HG03159 (cell line): ENCODE measurements around the gene ZBTB42.

ENCODE experiments used
- ATAC-seq: cut with Tn5 transposase; IDR thresholded peaks from one replicate; pipeline ENCODE4 v1.9.1; 2021; ENCODE audit warnings: mild to moderate bottlenecking, moderate library complexity; ENCODE audit not compliant: unreplicated experiment

Gene ZBTB42

DNA sequence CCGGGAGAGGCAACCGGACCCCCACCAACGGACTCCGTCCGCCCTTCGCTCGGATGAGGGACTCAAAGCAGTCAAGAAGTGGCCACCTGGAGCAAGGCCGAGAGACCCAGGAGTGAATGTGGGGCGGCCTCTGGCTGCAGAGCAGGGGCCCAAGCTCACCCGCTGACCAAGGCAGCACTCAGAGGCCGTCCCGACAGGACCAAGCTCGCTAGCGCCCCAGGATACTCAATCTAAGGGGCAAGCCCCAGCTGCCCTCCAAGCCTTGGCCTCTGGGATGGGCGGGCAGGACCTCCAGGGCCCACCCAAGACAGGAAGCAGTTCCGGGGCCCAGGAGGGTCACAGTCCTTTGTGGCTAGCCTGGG lies 6.3 kb upstream of the ZBTB42 start:
- peak; percentile 8 for ATAC-seq

DNA sequence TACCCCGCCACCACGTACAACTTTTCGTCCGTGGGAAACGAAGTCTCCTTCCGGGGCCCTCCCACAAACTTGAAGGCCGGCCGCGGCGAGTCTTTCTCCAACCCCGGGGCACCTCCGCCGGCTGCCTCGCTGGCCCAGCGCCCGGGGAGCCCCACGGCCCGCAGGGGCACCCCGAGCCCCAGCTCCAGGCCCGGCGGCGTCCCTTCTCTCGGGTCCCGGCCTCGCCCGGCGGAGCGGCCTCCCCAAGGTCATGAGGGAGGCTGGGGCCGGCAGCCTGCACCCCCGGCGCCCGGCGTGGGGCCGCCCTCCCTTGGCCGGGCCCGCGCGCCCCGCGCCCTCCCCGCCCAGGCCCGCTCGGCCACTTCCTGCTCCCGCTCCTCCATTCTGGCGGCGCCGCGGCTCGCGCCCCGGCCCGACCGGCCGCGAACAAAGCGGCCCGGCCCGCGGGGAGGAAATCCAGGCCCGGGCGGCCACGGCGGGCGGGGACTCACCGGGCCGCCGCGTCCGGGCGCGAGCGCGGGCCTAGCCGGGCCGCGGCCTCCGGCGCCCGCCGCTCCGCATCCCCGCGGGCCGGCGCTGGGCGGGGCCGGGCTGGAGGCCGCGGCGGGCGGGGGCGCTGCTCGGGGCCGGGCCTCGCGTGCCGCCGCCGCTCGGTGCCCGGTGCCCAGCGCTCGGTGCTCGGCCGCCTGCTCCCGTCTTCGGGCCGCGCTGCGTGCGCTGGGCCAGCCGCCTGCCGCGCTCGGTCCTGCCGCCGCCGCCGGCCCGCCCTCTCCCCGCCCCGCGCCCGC lies 5.7 kb upstream of the ZBTB42 start, which contains the start of gene AKT1:
Gene AKT1, minus strand, starts transcription at position 756 of the 788 bp plus-strand sequence. CDS start 3,105 bp downstream, outside the sequence.
- ATAC-seq = peak; percentile 44

DNA sequence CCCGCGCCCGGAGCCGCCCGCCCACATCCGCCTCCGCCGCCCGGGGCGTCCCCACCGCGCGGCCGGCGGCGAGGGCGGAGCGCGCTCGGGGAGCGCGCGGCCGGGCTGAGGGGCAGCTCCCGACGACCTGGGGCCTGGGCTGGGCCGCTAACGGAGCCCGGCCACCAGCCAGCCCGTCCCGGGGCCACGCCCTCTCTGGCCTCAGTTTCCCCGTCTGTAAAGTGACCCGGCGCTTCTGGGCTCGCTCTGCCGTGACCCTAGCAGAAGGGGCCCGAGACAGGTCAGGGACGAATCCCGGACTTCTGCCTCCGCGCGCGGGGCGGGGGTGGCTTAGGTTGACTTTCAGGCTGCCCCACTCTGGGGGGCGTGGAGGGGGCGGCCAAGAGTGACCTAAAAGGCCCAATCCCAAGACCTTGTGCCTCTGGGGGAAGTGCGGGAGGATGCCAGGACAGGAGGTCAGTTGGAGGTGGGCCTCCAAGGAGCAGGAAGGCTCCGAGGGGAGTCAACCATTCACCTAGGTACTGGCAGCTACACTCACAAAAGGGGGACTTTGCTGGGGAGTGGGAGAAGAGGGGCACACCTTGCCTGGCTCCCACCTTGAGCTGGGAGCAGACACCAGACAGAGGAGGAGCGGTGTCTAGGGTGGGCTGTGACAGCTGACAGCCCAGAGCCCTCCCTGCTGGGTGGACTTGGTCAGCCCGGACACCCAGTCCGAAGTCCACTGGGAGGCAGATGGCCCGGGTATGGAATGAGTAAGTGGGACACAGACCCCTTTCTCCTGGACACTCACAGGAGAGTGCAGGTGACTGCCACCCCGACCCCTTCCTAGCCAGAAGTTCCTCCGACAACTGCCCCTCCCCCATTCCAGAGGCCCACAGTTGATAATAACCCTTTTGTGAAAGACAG lies 4.9 kb upstream of the ZBTB42 start:
- no peak for ATAC-seq

DNA sequence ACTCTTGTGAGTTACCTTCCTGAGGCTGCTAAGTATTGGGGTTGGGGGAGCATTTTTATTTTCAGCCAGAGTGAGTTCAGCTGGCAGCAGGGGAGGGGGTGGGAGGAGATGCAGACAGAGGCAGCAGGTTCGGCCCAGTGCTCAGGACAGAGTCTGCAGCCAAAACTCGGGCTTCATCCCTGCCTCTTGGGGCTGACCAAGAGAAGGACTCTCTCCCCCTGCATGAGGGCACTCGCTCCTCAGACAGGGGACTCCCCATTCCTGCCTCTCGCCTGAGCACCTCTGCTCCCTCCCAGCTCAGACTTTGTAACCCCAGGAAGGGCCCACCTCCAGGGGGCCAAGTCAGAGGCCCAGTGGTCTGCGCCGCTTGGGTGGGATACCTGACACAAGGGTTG lies 4.2 kb upstream of the ZBTB42 start:
- ATAC-seq = no peak

DNA sequence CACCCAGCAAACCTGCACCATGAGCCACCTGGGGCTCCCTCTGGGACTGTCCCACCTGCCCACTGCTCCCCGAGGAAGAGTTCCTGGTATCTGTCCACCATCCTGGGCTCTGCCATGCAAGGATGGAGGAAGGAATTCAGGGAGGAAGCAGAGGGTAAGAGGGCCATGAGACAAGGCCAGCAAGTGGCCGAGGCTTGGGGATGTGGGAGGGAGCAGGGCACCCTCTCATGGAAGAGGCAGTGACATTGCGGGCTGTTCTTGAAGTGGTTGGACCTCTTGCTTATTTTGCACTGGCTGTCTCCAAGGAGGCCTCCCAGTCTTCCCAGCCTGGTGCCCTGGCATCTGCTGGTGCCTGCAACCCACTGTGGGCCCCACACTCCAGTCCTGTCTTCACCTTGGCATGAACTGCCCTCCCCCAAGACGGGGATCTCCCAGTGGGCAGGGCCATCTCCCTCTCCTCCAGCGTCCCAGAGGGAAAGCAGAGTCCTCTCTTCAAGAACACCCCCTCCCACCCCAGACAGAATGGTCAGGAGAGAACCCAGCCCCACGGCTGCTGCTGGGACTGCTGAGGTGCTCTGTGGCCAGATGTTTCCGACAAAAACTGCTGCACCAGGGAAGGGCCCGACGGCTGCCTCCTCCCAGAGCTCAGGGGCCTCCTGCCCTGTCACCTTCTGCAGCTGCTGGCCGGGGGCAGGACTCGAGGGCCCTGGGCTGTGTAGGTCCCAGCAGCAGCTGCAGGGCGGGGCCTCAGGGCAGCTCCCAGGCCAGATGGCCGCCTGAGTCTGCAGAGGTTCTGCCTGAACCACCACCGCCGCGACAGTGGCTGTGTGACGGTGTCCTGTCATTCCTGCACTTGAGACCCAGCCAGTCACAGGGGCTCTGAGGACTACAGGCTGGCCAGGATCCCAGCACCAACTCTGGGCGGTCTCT lies 3.5 kb upstream of the ZBTB42 start:
- no peak for ATAC-seq

DNA sequence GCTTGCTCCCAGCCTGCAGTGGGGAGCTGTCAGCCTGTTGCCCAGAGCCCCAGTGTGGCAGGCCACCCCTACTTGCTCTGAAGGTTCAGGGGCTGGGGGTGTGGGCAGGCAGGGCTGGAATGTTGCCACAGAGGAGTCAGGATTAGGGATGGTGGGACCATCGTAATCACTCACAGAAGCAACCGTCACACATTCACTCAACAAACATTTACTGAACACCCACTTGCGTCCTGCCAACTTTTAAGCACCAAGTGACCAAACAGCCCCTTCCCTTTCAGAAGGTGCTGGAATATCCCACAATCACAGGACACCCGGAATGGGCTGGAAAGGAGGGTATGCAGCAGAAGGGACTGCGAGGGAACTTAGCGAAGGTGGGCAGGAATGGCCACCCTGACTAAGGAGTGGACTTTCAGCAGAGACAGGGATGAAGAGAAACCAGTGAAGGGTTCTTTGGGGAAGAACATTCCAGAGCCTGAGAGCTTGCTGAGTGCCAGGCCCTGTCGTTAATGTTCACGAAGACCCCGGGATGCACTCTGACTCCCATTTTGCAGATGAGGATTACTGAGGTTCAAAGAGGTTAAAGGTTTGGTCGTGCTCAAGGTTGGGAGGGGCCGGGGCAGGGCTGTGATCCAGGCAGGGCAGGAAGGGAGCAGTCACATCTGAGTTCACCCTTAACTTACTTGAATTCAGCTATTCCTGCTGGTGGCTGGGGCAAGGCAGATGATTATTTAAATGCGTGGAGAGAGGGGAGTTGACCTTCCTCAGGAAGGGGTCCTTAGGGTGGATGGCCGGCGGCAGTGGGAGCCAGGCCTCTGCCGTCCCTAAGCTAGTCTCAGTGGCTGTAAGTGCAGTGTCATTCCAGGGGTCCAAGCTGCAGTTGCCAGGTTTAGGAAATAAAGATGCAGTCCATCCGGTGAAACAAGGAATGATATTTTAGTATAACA lies 2.3 kb upstream of the ZBTB42 start:
- no peak for ATAC-seq

DNA sequence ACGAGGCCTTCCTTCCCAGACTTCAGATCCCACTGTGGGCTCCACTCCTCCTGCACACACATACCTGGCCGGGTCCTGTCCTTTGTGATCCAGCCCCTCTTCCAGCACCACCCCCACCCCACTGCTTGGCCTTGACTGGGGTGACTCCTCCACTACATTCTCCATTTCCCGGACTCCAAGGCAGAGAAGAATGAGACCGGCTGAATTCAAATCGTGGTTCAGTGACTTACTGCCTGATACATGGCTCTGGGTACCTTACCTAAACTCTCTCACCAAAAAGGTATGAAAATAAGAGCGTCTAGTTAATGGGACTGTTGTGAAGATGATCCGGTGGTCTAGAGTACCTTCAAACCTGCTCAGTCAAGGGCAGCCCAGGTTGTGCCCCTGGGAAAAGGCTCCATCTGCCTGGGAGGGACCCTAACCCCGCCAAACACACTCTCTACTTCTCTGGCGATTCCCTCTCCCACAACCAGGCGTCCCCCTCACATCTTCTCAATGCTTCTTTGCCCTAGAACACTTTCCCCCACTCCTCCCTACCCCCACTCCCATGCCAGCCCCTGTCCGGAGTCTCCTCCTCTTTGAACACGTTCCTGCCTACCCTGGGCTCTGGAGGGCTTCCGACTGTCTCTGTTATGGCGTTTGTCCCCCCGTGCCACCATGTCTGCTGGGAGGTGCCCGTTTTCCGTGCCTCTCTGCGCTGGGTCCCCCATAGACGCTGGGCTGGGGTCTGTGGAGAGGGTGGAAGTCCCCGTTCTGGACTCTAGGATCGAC lies 1.5 kb upstream of the ZBTB42 start:
- ATAC-seq = no peak

DNA sequence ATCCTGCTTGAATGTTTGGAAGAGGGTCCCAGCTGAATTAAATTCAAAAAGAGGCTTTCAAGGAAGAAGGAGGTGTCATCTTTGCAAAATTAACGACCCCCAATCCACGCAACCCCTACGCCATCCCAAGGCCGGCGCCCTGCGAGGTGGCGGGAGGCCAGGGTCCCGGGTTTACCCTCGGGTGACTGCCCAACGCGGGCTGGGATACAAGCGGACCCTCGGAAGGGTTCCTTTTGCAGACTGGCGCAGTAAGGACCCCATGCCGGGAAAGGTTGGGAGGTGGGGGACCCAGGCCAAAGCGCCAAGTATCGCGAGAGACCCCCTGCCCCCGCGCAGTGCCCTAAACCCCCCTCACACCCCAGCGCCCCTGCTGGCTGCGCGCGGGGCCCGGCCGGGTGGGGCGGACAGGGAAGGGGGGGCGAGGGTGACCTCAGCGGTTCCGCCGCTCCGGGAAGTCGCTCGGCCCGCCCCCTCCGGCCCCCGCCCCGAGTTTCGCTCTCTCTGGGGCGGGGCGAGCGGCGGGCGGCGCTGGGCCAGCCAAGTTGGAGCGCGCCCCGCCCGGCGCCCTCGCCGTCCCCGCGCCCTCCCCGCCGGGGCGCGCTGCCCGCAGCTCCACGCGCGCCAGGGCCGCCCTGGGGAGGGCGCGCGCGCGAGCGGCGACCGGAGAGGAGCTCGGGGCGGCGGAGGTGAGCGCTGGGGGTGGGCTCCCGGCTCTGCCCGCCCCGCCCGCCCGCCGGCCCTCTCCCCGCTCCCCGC lies 708 bp upstream of the ZBTB42 start:
- ATAC-seq = peak; percentile 48

DNA sequence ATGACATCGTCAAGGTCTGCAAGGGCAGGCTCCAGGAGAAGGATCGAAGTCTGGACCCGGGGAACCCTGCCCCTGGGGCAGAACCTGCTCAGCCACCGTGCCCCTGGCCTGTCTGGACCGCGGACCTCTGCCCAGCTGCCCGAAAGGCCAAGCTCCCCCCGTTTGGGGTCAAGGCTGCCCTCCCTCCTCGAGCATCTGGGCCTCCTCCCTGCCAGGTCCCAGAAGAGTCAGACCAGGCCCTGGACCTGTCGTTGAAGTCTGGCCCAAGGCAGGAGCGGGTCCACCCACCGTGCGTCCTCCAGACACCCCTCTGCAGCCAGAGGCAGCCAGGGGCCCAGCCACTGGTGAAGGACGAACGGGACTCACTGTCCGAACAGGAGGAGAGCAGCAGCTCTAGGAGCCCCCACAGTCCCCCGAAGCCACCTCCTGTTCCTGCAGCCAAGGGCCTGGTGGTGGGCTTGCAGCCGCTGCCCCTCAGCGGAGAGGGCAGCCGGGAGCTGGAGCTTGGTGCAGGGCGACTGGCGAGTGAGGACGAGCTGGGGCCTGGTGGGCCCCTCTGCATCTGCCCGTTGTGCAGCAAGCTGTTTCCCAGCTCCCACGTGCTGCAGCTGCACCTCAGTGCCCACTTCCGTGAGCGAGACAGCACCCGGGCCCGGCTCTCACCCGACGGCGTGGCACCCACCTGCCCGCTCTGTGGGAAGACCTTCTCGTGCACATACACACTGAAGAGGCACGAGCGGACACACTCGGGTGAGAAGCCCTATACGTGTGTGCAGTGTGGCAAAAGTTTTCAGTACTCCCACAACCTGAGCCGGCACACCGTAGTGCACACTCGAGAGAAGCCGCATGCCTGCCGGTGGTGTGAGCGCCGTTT lies 856 bp downstream of the ZBTB42 start:
- no peak for ATAC-seq

DNA sequence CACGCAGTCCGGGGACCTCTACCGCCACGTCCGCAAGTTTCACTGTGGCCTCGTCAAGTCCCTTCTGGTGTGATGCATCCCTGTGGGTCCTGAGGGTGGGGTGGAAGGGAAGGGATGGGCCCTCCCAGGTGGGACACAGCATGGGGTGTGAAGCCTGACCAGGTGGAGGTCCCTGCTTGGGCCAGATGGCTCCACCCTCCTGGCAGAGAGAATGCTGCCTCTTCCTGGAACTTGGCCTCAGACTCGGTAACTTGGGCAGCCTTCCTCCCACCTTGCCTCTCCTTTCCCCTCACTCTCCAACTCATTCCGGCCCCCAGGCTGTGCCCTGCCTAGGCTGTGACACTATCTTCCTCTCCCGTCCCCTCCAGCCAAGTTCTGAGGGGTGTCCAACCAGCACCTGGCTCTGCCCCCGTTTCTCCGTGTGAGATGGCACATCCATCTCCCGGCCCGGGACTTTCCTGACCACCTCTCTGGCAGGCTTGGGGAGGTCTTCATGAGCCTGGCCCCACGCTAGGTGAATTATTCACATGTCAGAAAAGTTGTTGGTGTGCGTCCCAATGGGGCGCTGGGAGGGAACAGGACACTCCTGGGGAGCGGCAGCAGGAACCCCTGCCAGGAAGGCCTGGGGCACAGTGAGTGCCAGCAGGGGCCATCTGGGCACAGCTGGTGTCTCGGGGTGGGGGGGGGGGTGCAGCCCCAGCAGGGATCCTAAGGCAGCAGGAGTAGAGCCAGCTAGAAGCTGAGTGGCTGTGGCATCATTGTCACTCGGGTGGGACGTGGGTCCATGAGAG lies 1.7 kb downstream of the ZBTB42 start:
- ATAC-seq = no peak

DNA sequence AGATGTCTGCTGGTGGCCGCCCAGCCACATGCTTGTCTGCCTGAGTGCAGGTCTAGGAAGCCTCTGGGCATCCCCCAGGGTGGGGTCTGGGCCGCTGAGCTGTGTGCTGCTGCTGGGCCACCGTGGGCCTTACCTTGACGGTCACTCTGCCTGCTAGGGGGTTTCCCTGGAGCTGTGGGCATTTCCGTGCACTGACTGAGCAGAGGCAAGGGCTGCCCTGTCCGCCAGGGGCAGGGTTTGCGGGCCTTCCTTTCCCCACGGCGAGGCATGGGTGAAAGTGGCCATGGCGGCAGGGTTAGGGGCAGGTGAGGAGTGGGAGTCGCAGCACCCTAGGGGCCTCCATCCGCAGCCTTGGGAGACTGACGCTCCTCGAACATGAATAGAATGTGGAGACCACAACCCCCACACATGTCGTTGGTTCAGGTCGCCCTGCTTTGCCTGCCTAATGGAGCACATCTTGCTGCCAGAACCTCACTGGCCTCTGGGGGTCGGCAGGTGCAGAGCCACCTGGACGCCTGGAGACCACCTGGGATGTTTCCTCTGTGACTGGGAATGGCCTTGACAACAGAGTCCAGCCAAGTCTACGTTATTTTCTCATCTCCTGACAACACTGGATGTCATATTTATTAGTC lies 2.5 kb downstream of the ZBTB42 start:
- no peak for ATAC-seq

DNA sequence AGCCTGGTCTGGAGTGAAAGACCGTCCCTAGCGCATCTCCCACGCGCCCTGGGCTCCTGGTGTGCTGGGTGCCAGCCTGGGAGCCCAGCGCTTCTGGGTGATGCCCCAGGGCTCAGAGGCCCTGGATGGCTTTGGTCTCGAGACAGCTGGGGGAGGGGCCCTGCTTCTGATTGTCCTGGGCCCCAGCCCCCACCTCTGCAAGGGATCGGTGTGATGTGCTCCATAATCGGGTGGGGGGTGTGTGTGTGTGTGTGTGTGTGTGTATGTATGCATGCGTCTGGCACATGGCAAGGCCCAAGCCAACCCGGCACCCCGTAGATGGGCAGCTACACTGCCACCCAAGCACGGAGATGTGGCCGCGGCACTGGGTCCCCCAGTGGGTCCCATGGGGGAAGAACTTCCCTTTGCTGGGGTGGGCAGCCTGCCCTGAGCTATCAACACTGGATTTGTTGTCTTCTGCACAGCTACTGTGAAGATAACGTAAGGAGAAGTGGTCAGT lies 3.1 kb downstream of the ZBTB42 start:
- ATAC-seq = no peak

DNA sequence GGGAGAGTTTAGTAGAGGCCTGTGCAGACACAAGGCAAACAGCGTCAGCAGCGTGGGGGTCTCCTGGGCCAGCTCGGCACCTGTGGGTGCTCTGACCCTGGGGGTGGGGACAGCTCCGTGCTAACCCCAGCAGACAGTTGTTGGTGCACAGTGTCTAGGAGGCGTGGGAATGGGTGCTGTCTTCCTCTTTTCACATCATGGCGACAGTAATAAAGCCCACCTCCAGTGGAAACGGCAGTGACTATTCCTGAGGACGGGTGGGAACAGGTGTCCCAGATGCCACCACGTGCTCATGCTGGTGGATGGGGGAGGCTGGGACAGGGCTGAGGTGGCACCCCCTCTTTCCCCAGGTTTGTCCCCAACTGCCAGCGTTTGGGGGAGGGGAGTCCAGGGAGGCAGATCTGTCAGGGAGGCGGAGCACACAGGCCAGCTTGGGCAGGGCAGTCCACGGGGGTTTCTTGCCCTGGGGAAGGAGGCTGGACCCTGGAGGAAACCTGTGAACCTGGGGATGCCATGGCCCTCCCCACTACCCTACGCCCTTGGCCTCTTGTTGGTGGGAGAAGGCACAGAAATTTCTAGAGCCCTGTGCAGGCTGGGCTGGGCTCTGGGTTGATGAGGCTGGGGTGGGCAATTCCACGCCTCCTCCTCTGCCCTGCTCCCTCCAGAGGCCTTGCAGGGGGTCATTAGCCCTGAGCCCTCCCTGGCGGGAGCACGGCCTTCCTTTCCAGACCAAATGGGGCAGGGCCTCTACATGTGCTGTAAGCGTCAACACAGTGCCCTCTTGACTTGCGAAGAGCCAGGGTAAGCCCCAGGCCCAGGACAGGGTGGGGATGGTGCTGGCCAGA lies 3.8 kb downstream of the ZBTB42 start:
- ATAC-seq = no peak

DNA sequence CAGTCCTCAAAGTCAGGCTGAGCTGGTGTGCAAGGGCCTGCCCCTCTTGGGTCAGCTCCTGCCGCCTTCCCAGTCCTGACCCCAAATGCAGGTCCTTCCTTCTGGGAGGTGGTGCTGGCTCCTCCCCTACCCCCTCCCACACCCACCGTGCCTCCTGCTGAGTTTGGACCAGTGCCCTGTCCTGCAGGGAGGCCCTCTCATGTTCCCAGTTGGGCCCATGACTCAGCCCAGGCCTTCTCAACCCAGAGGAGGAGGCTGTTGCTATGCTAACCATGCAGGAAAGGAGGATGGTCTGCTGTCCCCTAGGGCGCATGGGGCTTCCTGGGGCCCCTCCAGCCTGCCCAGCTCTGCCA lies 4.4 kb downstream of the ZBTB42 start:
- no peak for ATAC-seq

DNA sequence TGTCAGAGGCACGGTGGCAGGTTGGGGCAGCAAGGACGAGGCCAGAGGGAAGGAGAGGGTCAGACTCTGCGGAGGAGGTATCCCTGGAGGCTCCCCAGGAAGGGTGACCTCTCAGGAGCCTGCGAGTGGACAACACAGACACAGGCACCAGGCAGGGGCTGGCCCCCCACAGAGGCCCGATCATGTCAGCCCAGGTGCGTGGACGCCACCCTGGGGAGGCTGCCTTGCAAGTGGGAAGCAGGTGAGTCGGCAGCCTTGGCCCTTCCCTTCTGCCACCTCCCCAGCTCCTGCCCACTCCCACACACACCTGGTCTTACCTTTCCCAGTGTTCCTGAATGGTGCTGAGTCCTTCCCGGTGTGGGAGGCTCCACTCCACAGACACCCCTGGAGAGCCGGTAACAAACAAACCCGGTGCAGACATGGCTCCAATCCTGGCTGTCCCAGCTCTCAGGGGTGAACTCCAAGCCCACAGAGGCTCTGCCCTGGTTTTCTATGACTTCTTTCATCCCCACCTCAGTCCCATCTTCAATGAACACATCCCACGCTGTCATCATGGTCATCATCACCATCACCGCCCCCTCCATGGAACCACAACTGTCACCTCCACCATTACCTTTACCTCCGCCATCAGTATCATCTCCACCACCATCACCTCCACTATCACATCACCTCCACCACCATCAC lies 5.2 kb downstream of the ZBTB42 start:
- no peak for ATAC-seq
